WTC11 (cell line): ENCODE results near the gene NSMCE3.

ENCODE experiments used
- ELF4 ChIP-seq: sonication (generic); formaldehyde crosslinking; IDR thresholded peaks from 2 replicates; pipeline ENCODE4 v1.8.1; 2022; ENCODE audit warnings: low read depth, mild to moderate bottlenecking, moderate library complexity, missing genetic modification reagents
- PRDM15 ChIP-seq: sonication (generic); formaldehyde crosslinking; IDR thresholded peaks from 2 replicates; pipeline ENCODE4 v1.8.0; 2022; ENCODE audit warnings: missing genetic modification reagents
- ZNF532 ChIP-seq: fragments of 250-450 bp; sonication (Bioruptor Pico); IDR thresholded peaks from 2 replicates; pipeline ENCODE4 v1.9.0; 2021; ENCODE audit warnings: mild to moderate bottlenecking, borderline replicate concordance
- TF ChIP-seq, protein P1 (sequence below): sonication (generic); formaldehyde crosslinking; IDR thresholded peaks from 2 replicates; pipeline ENCODE4 v1.8.1; 2023; ENCODE audit warnings: mild to moderate bottlenecking, missing genetic modification reagents, moderate library complexity
- TF ChIP-seq, protein P2 (sequence below): fragments of 200-600 bp; IDR thresholded peaks from 2 replicates; pipeline ENCODE4 v1.8.0; 2022; ENCODE audit warnings: antibody characterized with exemption

DNA sequence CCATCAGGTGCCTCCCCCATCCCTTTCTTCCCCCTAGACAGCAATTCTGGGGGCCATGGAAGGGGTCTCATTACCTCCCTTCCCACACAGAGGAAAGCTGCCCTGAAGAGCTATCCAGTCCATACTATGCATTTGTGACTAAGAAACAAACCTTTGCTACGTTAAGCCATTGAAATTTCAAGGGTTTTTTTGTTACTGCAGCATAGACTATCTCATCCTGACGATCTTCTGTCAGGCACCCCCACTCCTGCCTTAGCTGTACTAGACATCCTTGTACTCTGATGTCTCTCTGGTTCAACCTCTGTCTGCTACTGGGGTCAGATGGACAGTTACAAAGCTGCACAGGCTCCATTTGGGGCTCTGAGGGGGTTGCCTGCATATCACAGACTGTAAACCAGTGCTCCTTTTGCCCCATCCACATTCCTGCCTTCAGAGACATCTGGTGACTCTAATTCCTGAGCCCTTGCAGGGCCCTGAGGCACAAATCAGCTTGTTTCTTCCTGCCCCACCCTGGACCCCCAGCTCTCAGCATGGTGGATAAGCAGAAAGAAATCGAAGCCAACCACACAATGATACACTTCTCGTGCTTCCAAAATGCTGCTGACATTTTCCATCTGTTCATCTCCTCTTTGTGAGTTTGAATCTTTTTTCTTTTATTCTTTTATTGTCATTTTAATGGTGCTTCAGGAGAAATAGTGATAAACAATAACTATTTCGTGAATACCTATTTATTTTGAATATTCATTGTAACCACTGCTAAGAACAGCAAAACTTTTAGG lies 21.6 kb upstream of the NSMCE3 start:
- TF ChIP-seq, protein P1, sequence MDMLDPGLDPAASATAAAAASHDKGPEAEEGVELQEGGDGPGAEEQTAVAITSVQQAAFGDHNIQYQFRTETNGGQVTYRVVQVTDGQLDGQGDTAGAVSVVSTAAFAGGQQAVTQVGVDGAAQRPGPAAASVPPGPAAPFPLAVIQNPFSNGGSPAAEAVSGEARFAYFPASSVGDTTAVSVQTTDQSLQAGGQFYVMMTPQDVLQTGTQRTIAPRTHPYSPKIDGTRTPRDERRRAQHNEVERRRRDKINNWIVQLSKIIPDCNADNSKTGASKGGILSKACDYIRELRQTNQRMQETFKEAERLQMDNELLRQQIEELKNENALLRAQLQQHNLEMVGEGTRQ (CRISPR knock-in tag): no peak
- TF ChIP-seq, protein P2, sequence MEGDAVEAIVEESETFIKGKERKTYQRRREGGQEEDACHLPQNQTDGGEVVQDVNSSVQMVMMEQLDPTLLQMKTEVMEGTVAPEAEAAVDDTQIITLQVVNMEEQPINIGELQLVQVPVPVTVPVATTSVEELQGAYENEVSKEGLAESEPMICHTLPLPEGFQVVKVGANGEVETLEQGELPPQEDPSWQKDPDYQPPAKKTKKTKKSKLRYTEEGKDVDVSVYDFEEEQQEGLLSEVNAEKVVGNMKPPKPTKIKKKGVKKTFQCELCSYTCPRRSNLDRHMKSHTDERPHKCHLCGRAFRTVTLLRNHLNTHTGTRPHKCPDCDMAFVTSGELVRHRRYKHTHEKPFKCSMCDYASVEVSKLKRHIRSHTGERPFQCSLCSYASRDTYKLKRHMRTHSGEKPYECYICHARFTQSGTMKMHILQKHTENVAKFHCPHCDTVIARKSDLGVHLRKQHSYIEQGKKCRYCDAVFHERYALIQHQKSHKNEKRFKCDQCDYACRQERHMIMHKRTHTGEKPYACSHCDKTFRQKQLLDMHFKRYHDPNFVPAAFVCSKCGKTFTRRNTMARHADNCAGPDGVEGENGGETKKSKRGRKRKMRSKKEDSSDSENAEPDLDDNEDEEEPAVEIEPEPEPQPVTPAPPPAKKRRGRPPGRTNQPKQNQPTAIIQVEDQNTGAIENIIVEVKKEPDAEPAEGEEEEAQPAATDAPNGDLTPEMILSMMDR: no peak
- TF ChIP-seq PRDM15 (no peak), ZNF532 (CRISPR knock-in tag) (no peak), ELF4 (CRISPR knock-in tag) (no peak)
